HG03196 (cell line): Measurements from ENCODE around the gene KCNN3.
"Not testable (repeated sequence)": the region's sequence is repeated elsewhere in the genome, so short reads cannot be mapped to it uniquely, and the experiment has no call there.

Source experiments
- ATAC-seq: cut with Tn5 transposase; IDR thresholded peaks from one replicate; pipeline ENCODE4 v1.9.1; 2021; ENCODE audit not compliant: unreplicated experiment

Gene KCNN3

DNA sequence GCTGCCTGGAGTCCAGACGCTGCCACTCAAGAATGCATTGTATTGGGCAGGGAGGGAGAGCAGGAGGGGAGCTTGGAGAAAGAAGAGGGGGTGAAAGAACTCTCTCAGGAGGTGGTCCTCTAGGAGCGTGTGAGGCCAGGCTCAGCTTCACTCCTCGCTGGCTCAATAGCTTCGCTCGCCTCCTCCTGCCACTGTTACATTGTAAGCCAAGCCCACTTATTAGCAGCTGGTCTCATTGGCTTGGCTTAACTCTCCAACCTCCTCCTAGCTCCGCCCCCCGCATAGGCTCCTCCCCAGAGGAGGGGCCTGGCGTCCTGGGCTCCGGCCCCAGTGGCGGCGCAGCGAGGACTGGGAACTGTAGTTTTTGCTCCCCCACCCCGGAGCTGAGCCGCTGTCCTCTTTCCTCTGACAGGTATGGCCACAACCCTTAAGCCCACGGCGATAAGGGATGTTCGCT, at the start of gene KCNN3:
KCNN3 (minus strand) TSS at position 167 of the 457 bp plus-strand sequence. CDS start 317 bp downstream, outside the sequence.
- ATAC-seq = peak; percentile 77

DNA sequence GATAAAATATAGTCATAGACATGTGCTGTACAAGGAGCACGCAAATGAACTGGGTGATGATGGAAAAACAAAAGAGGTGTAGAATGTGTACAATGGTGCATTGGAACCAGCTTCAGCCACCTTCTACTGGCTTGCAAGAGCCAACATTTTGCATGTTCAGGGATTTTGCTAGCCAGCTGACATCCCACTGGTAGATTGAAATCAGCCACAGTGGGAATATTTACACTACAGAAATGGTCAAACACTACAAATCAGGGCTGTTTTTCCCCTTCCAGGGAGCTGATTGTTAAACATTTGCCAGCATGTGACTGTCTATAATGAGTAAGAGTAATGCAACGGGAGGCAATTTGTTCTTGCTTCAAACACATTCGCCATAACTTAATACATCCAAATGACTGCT, 43.2 kb upstream of the KCNN3 start:
- ATAC-seq = no peak

GRCh38 chr1:154912755-154913154, 42.7 kb upstream of the KCNN3 start:
- no peak for ATAC-seq

DNA sequence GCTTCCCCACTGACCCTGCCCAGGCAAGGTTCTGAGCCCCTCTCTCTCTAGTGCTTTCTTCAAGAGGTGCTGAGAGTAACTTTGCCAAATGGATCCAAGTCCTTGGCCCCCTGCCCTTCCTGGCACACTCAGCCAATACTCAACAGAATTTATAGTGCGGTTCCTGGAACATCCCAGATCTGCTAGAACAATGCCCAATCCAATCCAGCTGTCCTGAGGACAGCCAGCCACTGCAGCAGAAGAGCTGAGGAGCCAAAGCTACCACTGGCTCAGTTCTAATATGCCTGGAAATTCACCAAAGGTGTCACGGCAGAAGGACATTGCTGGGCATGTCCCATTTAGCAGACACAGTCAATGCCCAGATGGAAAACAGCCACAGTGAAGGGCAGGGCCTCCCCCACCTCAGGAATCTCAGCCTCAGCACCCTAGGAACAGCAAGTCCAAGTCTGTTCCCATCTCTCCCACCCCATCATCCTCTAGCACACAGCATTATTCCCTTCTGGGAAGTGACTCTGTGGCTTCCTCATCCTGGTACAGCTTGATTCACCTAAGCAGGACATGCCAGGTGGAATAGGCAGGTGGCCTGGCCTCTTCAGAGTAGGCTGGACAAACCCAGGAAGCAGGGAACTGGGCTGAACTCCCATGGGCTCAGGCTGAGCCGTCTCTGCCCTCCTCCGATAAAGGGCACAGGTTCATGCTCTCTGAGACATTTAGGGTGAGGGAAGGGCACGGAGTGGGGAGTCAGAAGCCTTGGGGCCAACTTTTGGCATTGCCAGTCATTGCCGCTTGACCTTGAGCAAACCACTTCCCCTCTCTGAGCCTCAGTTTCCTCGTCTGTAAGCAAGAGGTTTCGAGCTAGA, 41.8 kb upstream of the KCNN3 start:
- ATAC-seq = no peak

GRCh38 chr1:154910851-154911250, 40.8 kb upstream of the KCNN3 start:
- no peak for ATAC-seq

- no peak for ATAC-seq
Observed at GRCh38 chr1:154908937-154909336, 38.9 kb upstream of the KCNN3 start.

- not testable (repeated sequence) for ATAC-seq
Observed at GRCh38 chr1:154908129-154908528, 38.0 kb upstream of the KCNN3 start.

DNA sequence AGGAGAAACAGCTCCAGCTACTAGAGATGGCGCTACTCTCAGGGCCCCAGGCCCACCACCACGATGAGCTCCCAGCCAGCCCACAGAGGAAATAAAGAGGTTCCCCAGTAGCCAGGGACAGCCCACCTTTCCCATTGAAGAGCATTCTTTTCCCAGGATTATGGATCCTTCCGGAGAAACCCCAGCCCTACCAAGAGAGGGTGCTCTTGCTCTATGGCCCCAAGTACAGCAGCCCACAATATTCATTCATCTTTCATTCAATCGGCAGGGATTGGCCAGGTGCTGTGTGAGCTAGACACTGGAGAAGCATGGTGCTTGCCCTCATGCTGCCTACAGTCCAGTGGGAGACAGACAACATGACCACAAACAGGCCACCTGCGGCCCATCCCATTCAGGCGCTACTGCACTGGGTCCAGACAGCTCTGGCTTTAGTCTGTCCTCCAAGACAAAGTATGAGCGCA, 36.6 kb upstream of the KCNN3 start:
- no peak for ATAC-seq

DNA sequence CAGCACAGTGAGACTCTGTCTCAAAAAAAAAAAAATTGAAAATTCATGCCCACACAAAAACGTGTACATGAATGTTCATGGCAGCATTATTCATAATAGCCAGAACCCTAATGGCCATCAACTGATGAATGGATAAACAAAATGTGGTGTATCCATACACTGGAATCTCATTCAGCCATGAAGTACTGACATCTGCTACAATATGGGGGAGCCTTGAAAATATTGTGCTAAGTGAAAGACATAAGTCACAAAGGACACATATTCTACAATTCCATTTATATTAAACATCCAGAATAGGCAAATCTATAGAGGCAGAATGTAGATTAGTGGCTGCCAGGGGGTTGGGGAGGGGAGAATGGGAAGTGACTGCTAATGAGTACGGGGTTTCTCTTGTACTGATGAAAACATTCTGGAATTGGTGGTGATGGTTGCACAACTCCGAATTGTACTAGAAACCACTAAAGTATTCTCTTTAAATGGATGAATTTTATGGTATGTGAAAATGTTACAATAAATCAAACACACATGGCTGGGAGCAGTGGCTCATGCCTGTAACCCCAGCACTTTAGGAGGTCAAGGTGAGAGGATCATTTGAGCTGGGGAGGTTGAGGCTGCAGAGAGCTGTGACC, 33.0 kb upstream of the KCNN3 start:
- no peak for ATAC-seq

DNA sequence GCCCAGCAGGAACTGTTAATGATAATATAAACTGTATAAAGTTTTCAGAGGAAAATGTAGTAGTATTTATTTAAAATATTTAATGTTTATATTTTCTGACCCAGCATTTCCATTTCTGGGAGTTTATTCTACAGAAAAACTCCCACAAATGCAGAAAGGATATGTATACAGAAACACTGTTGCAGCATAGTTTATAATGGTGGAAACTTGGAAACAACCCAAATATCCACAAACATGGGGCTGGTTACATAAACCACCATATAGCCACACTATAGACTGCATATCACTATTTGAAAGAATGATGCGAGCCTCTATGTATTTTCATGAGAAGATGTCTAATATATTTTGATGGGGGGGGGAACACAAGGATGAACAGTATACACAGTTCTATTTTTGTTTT, 31.5 kb upstream of the KCNN3 start:
- no peak for ATAC-seq

- ATAC-seq = no peak
Observed at GRCh38 chr1:154899041-154899440, 29.0 kb upstream of the KCNN3 start.

GRCh38 chr1:154896771-154897286, 26.7 kb upstream of the KCNN3 start:
- no peak for ATAC-seq

- ATAC-seq = no peak
Observed at GRCh38 chr1:154895798-154896197, 25.7 kb upstream of the KCNN3 start.

GRCh38 chr1:154891452-154891851, 21.4 kb upstream of the KCNN3 start:
- ATAC-seq = no peak

DNA sequence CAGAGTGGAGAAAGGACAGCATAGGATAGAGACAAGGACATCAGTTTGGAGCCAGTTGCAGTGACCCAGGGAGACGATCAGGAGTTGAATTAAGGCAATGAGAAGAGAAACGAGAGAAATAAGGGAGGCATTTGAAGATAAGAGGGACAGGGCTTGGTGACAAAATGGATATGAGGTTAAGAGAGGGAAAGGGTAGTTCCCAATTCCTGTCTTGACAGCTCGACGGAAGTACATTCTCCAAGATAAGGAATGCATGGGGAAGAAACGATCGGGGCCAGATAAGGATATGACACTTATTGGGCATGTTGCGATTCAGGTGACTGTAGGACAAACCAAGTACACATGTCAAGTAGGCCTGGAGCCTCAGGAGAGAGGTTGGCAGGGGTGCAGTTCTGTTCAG, 18.7 kb upstream of the KCNN3 start:
- ATAC-seq = no peak

GRCh38 chr1:154886281-154887015, 16.4 kb upstream of the KCNN3 start:
- no peak for ATAC-seq

DNA sequence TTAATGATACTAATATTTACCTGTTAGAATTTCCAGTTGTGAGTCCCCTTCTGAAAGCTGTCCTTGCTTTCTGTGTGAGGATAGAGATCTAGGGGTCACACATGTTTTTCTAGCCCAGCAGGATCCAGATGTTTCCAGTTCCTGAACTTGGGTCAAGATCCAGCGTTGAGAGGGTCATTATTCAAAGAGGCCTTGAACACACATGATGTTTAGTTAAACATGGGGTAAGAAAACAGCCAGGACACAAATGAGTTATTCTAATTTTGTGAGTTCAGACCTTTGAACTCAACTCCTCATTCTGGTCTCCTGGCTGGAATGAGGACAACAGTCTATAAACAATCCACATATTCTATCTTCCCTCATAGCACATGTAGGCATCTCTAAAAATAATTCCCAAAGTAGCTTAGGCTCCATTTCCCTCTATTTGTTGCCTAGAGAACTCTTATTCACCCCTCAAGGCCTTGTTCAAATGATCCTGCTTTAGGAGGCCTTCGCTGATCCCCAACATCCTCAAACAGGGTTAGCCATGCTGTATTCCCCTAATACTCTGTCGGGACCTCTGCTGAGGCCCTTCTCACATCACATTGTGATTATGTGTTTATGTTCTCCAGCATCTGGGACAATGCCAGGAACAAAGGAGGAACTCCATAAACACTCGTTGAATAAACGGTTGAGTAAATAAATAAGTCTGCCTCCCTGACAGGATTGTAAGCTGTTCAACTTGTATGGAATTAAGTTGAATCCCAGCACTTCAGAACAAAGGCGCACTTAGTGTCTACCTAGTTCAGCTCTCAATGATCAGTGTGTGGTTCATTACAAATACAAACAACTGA, 15.0 kb upstream of the KCNN3 start:
- ATAC-seq = no peak

GRCh38 chr1:154883919-154884868, 14.1 kb upstream of the KCNN3 start:
- ATAC-seq = no peak

- no peak for ATAC-seq
Observed at GRCh38 chr1:154881820-154882535, 11.9 kb upstream of the KCNN3 start.
